Neuronal stem cell (in vitro differentiated cells): Measurements from ENCODE around the gene UBA5.

Source experiments
- DNase-seq: peaks from one replicate; pipeline ENCODE4 v3.0.0-alpha.2; 2013; ENCODE audit warnings: low spot score
- H2AFZ ChIP-seq: one replicate; pipeline ENCODE4 v1.6.1; 2013; ENCODE audit warnings: mild to moderate bottlenecking, low read length, inconsistent platforms
- H2AK5ac ChIP-seq: 2 replicates; pipeline ENCODE4 v1.6.1; 2013; ENCODE audit warnings: low read depth, mild to moderate bottlenecking, inconsistent platforms, low read length, moderate library complexity, mixed read lengths
- H2BK120ac ChIP-seq: 2 replicates; pipeline ENCODE4 v1.6.1; 2013; ENCODE audit warnings: low read depth, mild to moderate bottlenecking, inconsistent platforms, low read length, moderate library complexity, mixed read lengths
- H2BK12ac ChIP-seq: one replicate; pipeline ENCODE4 v1.6.1; 2013; ENCODE audit warnings: low read length, inconsistent platforms
- H2BK15ac ChIP-seq: 2 replicates; pipeline ENCODE4 v1.6.1; 2013; ENCODE audit warnings: mild to moderate bottlenecking, low read length, inconsistent platforms, mixed read lengths
- H2BK5ac ChIP-seq: one replicate; pipeline ENCODE4 v1.6.1; 2013; ENCODE audit warnings: inconsistent platforms, mild to moderate bottlenecking, low read length, moderate library complexity
- H3K14ac ChIP-seq: one replicate; pipeline ENCODE4 v1.6.1; 2013; ENCODE audit warnings: low read length, inconsistent platforms
- H3K18ac ChIP-seq: 2 replicates; pipeline ENCODE4 v1.6.1; 2013; ENCODE audit warnings: low read length, inconsistent platforms
- H3K23ac ChIP-seq: 2 replicates; pipeline ENCODE4 v1.6.1; 2013; ENCODE audit warnings: low read depth, mild to moderate bottlenecking, mixed read lengths, low read length, inconsistent platforms; ENCODE audit not compliant: poor library complexity
- H3K27ac ChIP-seq: replicated peaks from 3 replicates; pipeline ENCODE4 v1.5.1; 2013; ENCODE audit warnings: low read length, inconsistent platforms
- H3K27me3 ChIP-seq, 3 experiments: 2 replicates each; pipeline ENCODE4 v1.6.1; 2013; ENCODE audit warnings: low read length in 3 of 3, mild to moderate bottlenecking in 2 of 3, inconsistent platforms in 1 of 3, low read depth in 1 of 3, mixed read lengths in 1 of 3, moderate library complexity in 1 of 3; ENCODE audit not compliant: control insufficient read depth in 3 of 3, insufficient read depth in 3 of 3
- H3K36me3 ChIP-seq, 2 donors: replicated peaks in 1 of 2; 2 replicates each; pipeline ENCODE4 v1.6.1; 2013; ENCODE audit warnings: low read length in 2 of 2; ENCODE audit not compliant: control insufficient read depth in 2 of 2, insufficient read depth in 2 of 2
- H3K4ac ChIP-seq: 2 replicates; pipeline ENCODE4 v1.6.1; 2013; ENCODE audit warnings: inconsistent platforms, mild to moderate bottlenecking, low read length, moderate library complexity
- H3K4me1 ChIP-seq, 2 donors: 1 replicate in 1 of 2; 2 replicates in 1 of 2; pipeline ENCODE4 v1.6.1; 2013; ENCODE audit warnings: low read length in 2 of 2, low read depth in 1 of 2; ENCODE audit not compliant: control insufficient read depth in 2 of 2, insufficient read depth in 1 of 2
- H3K4me2 ChIP-seq: one replicate; pipeline ENCODE4 v1.6.1; 2013; ENCODE audit warnings: mild to moderate bottlenecking, low read length, inconsistent platforms; ENCODE audit not compliant: insufficient read depth, poor library complexity, severe bottlenecking
- H3K4me3 ChIP-seq, 2 donors: 2 replicates each; pipeline ENCODE4 v1.5.1; 2013; ENCODE audit warnings: low read length in 2 of 2, mild to moderate bottlenecking in 2 of 2, inconsistent platforms in 1 of 2, moderate library complexity in 1 of 2
- H3K79me1 ChIP-seq: one replicate; pipeline ENCODE4 v1.6.1; 2013; ENCODE audit warnings: low read depth, mild to moderate bottlenecking, inconsistent platforms, low read length, moderate library complexity
- H3K9ac ChIP-seq: one replicate; pipeline ENCODE4 v1.6.1; 2013; ENCODE audit warnings: mild to moderate bottlenecking, low read depth, low read length, inconsistent platforms; ENCODE audit not compliant: poor library complexity
- H3K9me3 ChIP-seq, 2 donors: replicated peaks in 1 of 2; 2 replicates each; pipeline versions ENCODE3 to v1.6.1; 2013; ENCODE audit warnings: low read length in 2 of 2, mild to moderate bottlenecking in 2 of 2, inconsistent platforms in 1 of 2, low read depth in 1 of 2, mixed read lengths in 1 of 2, moderate library complexity in 1 of 2; ENCODE audit not compliant: control insufficient read depth in 2 of 2, insufficient read depth in 1 of 2
- H4K8ac ChIP-seq: one replicate; pipeline ENCODE4 v1.6.1; 2013; ENCODE audit warnings: low read depth, mild to moderate bottlenecking, inconsistent platforms, low read length, moderate library complexity
- H4K91ac ChIP-seq: one replicate; pipeline ENCODE4 v1.6.1; 2013; ENCODE audit warnings: low read length, low read depth, mild to moderate bottlenecking, inconsistent platforms; ENCODE audit not compliant: poor library complexity
- WGBS, 2 donors: extraction: QIAGEN DNeasy Blood & Tissue Kit; methylation state at CpG; one replicate each; pipeline ENCODE4 v1.1.7; 2013; ENCODE audit warnings: missing lambda C conversion rate in 2 of 2, mixed read lengths in 1 of 2; ENCODE audit not compliant: insufficient read length in 2 of 2, insufficient replicate concordance in 1 of 2; ENCODE audit errors: extremely low coverage in 2 of 2; 5-methylcytosine and 5-hydroxymethylcytosine counted together

Gene UBA5

GRCh38 chr3:132622148-132622547 lies 38.0 kb upstream of the UBA5 start:
- Histone ChIP-seq H2BK120ac (no peak overlapping the region), H3K4me3 (no peak overlapping the region), H2BK12ac (no peak overlapping the region), H3K79me1 (no peaks in the 10 kb centered on the region), H2BK15ac (no peak overlapping the region), H2AFZ (no peak overlapping the region), H3K27ac (no peak overlapping the region), H3K4me2 (no peak overlapping the region), H2BK5ac (no peak overlapping the region), H3K4me1 (no peaks in the 10 kb centered on the region), H3K14ac (no peak overlapping the region), H3K36me3 (peaks cover 2 to 56% of the 10 kb centered on the region in 2 donors), H3K4ac (no peak overlapping the region), H3K18ac (no peak overlapping the region), H4K91ac (no peak overlapping the region), H2AK5ac (no peak overlapping the region), H3K9ac (no peak overlapping the region), H3K23ac (no peak overlapping the region), H4K8ac (no peak overlapping the region), H3K9me3 (no peaks in the 10 kb centered on the region), H3K27me3 (no peaks in the 10 kb centered on the region)
- DNase-seq = no peak
- WGBS, 2 donors = no CpG with 5 or more reads among the region's 1 CpG

GRCh38 chr3:132622761-132623160 lies 37.4 kb upstream of the UBA5 start:
- Histone ChIP-seq H2AFZ (no peak overlapping the region), H2AK5ac (no peak overlapping the region), H3K36me3 (peaks cover 4 to 59% of the 10 kb centered on the region in 2 donors), H3K4ac (no peak overlapping the region), H3K18ac (no peak overlapping the region), H3K23ac (no peak overlapping the region), H3K14ac (no peak overlapping the region), H3K4me2 (no peak overlapping the region), H3K4me1 (no peaks in the 10 kb centered on the region), H3K27me3 (no peaks in the 10 kb centered on the region), H3K79me1 (no peaks in the 10 kb centered on the region), H2BK15ac (no peak overlapping the region), H2BK120ac (no peak overlapping the region), H3K27ac (no peak overlapping the region), H2BK5ac (no peak overlapping the region), H4K91ac (no peak overlapping the region), H3K9ac (no peak overlapping the region), H2BK12ac (no peak overlapping the region), H3K4me3 (no peak overlapping the region), H3K9me3 (no peaks in the 10 kb centered on the region), H4K8ac (no peak overlapping the region)
- WGBS, 2 donors = no CpG with 5 or more reads among the region's 1 CpG
- DNase-seq = no peak

GRCh38 chr3:132623646-132624045 lies 36.5 kb upstream of the UBA5 start:
- H3K4me2 ChIP-seq = no peak overlapping the region
- H2BK15ac ChIP-seq = no peak overlapping the region
- no peak overlapping the region for H3K4ac ChIP-seq
- no peak overlapping the region for H2AK5ac ChIP-seq
- H2BK5ac ChIP-seq = no peak overlapping the region
- no peak overlapping the region for H2BK12ac ChIP-seq
- H4K91ac ChIP-seq = no peak overlapping the region
- no peak overlapping the region for H3K4me3 ChIP-seq
- no peak overlapping the region for H3K18ac ChIP-seq
- H2AFZ ChIP-seq = no peak overlapping the region
- H3K14ac ChIP-seq = no peak overlapping the region
- no peak for DNase-seq
- H2BK120ac ChIP-seq = no peak overlapping the region
- no peak overlapping the region for H4K8ac ChIP-seq
- no CpG with 5 or more reads among the region's 1 CpG for WGBS, 2 donors
- no peaks in the 10 kb centered on the region for H3K9me3 ChIP-seq
- H3K27ac ChIP-seq = no peak overlapping the region
- H3K79me1 ChIP-seq = no peaks in the 10 kb centered on the region
- H3K36me3 ChIP-seq = peaks cover 4 to 59% of the 10 kb centered on the region in 2 donors
- no peaks in the 10 kb centered on the region for H3K4me1 ChIP-seq
- no peaks in the 10 kb centered on the region for H3K27me3 ChIP-seq
- H3K23ac ChIP-seq = no peak overlapping the region
- H3K9ac ChIP-seq = no peak overlapping the region

- Histone ChIP-seq H4K8ac (no peak overlapping the region), H2AFZ (no peak overlapping the region), H3K36me3 (peaks cover 3 to 53% of the 10 kb centered on the region in 2 donors), H3K4me1 (no peaks in the 10 kb centered on the region), H2BK12ac (no peak overlapping the region), H3K79me1 (no peaks in the 10 kb centered on the region), H3K27ac (no peak overlapping the region), H3K9me3 (no peaks in the 10 kb centered on the region), H3K9ac (no peak overlapping the region), H3K4me3 (no peak overlapping the region), H2AK5ac (no peak overlapping the region), H3K23ac (no peak overlapping the region), H2BK5ac (no peak overlapping the region), H4K91ac (no peak overlapping the region), H3K4me2 (no peak overlapping the region), H3K18ac (peak overlapping the region; percentile 52), H2BK15ac (no peak overlapping the region), H3K14ac (no peak overlapping the region), H3K27me3 (no peaks in the 10 kb centered on the region), H3K4ac (no peak overlapping the region), H2BK120ac (no peak overlapping the region)
- no peak for DNase-seq
- WGBS, 2 donors = no CpG with 5 or more reads among the region's 7 CpGs
These were observed 35.3 kb upstream of the UBA5 start for GRCh38 chr3:132624790-132625189.
